CD14-positive monocyte (primary cell): ENCODE measurements around the gene TPTE. TPM values are rescaled to one million over a fixed set of nuclear protein-coding genes. Genes with fewer than 3 reads are reported as not detected.
"Not testable (repeated sequence)": the region's sequence is repeated elsewhere in the genome, so short reads cannot be mapped to it uniquely, and the experiment has no call there.

ENCODE experiments used
- DNase-seq, 3 donors: peaks; one replicate each; pipeline ENCODE4 v3.0.0-alpha.2; 2011 to 2022
- H2AFZ ChIP-seq: 2 replicates; pipeline ENCODE4 v1.6.0; 2012; ENCODE audit warnings: mild to moderate bottlenecking, low read depth, low read length, inconsistent platforms; ENCODE audit not compliant: insufficient read depth, poor library complexity, severe bottlenecking
- H3K27ac ChIP-seq, 2 donors: 1 replicate in 1 of 2; 2 replicates in 1 of 2; pipeline ENCODE4 v1.5.1; 2012 to 2013; ENCODE audit warnings: low read length in 2 of 2, control low read depth in 1 of 2, inconsistent platforms in 1 of 2, low read depth in 1 of 2, mild to moderate bottlenecking in 1 of 2
- H3K27me3 ChIP-seq, 2 donors: one replicate each; pipeline versions ENCODE4 v1.6.0 to v1.6.1; 2011 to 2013; ENCODE audit warnings: low read length in 2 of 2; ENCODE audit not compliant: control insufficient read depth in 2 of 2, insufficient read depth in 2 of 2
- H3K36me3 ChIP-seq, 2 donors: replicated peaks in 1 of 2; 1 replicate in 1 of 2; 2 replicates in 1 of 2; pipeline versions ENCODE4 v1.5.1 to v1.6.1; 2012 to 2013; ENCODE audit warnings: low read length in 2 of 2, control low read depth in 1 of 2, inconsistent platforms in 1 of 2, mild to moderate bottlenecking in 1 of 2; ENCODE audit not compliant: insufficient read depth in 2 of 2, control insufficient read depth in 1 of 2
- H3K4me1 ChIP-seq, 2 donors: 1 replicate in 1 of 2; 2 replicates in 1 of 2; pipeline versions ENCODE4 v1.5.1 to v1.6.1; 2012 to 2013; ENCODE audit warnings: low read length in 2 of 2, control low read depth in 1 of 2, inconsistent platforms in 1 of 2, mild to moderate bottlenecking in 1 of 2, moderate library complexity in 1 of 2; ENCODE audit not compliant: insufficient read depth in 2 of 2, control insufficient read depth in 1 of 2
- H3K4me2 ChIP-seq: replicated peaks from 2 replicates; pipeline ENCODE3; 2012; ENCODE audit warnings: low read length, moderate library complexity, mild to moderate bottlenecking; ENCODE audit not compliant: poor library complexity, severe bottlenecking; ENCODE audit errors: extremely low read depth
- H3K4me3 ChIP-seq, 3 experiments: fragments of 200-600 bp in 1 of 3; sonication (generic) in 1 of 3; replicated peaks in 1 of 3; 1 replicate in 2 of 3; 2 replicates in 1 of 3; pipeline ENCODE4 v1.5.1; 2011 to 2013; ENCODE audit warnings: low read length in 3 of 3, mild to moderate bottlenecking in 3 of 3, control low read depth in 2 of 3, low read depth in 2 of 3, inconsistent platforms in 1 of 3, moderate library complexity in 1 of 3
- H3K79me2 ChIP-seq: 2 replicates; pipeline ENCODE4 v1.6.0; 2012; ENCODE audit warnings: mild to moderate bottlenecking, control low read depth, inconsistent platforms, low read length, moderate library complexity; ENCODE audit not compliant: insufficient read depth
- H3K9ac ChIP-seq: 2 replicates; pipeline ENCODE4 v1.6.0; 2017; ENCODE audit warnings: low read length, mild to moderate bottlenecking; ENCODE audit not compliant: insufficient read depth, poor library complexity, severe bottlenecking
- H3K9me3 ChIP-seq, 2 donors: replicated peaks in 1 of 2; 1 replicate in 1 of 2; 2 replicates in 1 of 2; pipeline versions ENCODE4 v1.5.1 to v1.6.1; 2012 to 2013; ENCODE audit warnings: low read length in 2 of 2, control low read depth in 1 of 2; ENCODE audit not compliant: control insufficient read depth in 1 of 2, insufficient read depth in 1 of 2
- H4K20me1 ChIP-seq: 2 replicates; pipeline ENCODE4 v1.6.0; 2012; ENCODE audit warnings: mild to moderate bottlenecking, low read length, control low read depth, moderate library complexity; ENCODE audit not compliant: insufficient read depth
- H3K27ac Mint-ChIP-seq, 7 donors: one replicate each; pipeline ENCODE4 v1.8.0; 2020; ENCODE audit warnings: mild to moderate bottlenecking in 7 of 7, mixed read lengths in 7 of 7, moderate library complexity in 6 of 7, inconsistent platforms in 2 of 7
- H3K27me3 Mint-ChIP-seq, 3 donors: one replicate each; pipeline ENCODE4 v1.8.0; 2021 to 2022; ENCODE audit warnings: low read depth in 3 of 3, mild to moderate bottlenecking in 3 of 3, mixed read lengths in 3 of 3, moderate library complexity in 3 of 3, inconsistent platforms in 1 of 3
- H3K36me3 Mint-ChIP-seq, 2 donors: one replicate each; pipeline ENCODE4 v1.8.0; 2020; ENCODE audit warnings: mixed read lengths in 2 of 2, inconsistent platforms in 1 of 2, mild to moderate bottlenecking in 1 of 2
- H3K4me1 Mint-ChIP-seq: one replicate; pipeline ENCODE4 v1.8.0; 2020; ENCODE audit warnings: mild to moderate bottlenecking, mixed read lengths
- H3K4me3 Mint-ChIP-seq, 2 donors: one replicate each; pipeline ENCODE4 v1.8.0; 2020; ENCODE audit warnings: mild to moderate bottlenecking in 2 of 2, mixed read lengths in 2 of 2, moderate library complexity in 1 of 2
- H3K9me3 Mint-ChIP-seq, 7 donors: one replicate each; pipeline ENCODE4 v1.8.0; 2020 to 2022; ENCODE audit warnings: mixed read lengths in 7 of 7, mild to moderate bottlenecking in 6 of 7, moderate library complexity in 6 of 7, inconsistent platforms in 2 of 7
- CTCF ChIP-seq: fragments of 200-600 bp; IDR thresholded peaks from one replicate; pipeline ENCODE4 v1.8.0; 2022; ENCODE audit warnings: antibody characterized with exemption, mild to moderate bottlenecking
- WGBS: methylation state at CpG from one replicate; pipeline ENCODE4 v1.1.5; 2013; ENCODE audit warnings: missing lambda C conversion rate; ENCODE audit not compliant: insufficient coverage; 5-methylcytosine and 5-hydroxymethylcytosine counted together
- intact Hi-C, 2 donors: fragments of 100-400 bp; cut with micrococcal nuclease; formaldehyde crosslinking; loops; one replicate each; pipeline versions ENCODE4 v1.15.0 to v1.15.1; 2023
- polyA plus RNA-seq, 3 donors: library from polyadenylated mRNA; depleted of rRNA in 1 of 3; unstranded in 2 of 3; stranded (reverse) in 1 of 3; fragments of 300-500 nt in 2 of 3; fragments of >200 nt in 1 of 3; fragmentation: Illumina TruSeq in 2 of 3; gene quantifications; 1 replicate in 2 of 3; 2 replicates in 1 of 3; pipeline ENCODE4 v1.2.3, GENCODE V29; 2012 to 2021

The TPTE gene
- polyA plus RNA-seq, 3 donors = not detected

- DNase-seq, H3K4me1 ChIP-seq, H3K27ac Mint-ChIP-seq, H3K27me3 Mint-ChIP-seq, H3K36me3 Mint-ChIP-seq, H3K36me3 ChIP-seq, H3K4me3 Mint-ChIP-seq, intact Hi-C loops, H3K4me1 Mint-ChIP-seq, H3K79me2 ChIP-seq, H3K27me3 ChIP-seq, H4K20me1 ChIP-seq, H3K9ac ChIP-seq, H3K27ac ChIP-seq, H2AFZ ChIP-seq, H3K4me2 ChIP-seq, H3K4me3 ChIP-seq: not testable (repeated sequence)
- H3K9me3 ChIP-seq = peaks cover 36 to 61% of the 10 kb centered on the region in 2 donors
- H3K9me3 Mint-ChIP-seq = peaks cover 2 to 10% (median 4%) of the 10 kb centered on the region in 7 donors
- 82% methylated on average over 2 of the region's 6 CpGs for WGBS
These were observed 92.9 kb downstream of the TPTE start for GRCh38 chr21:10614285-10614684.

- H4K20me1 ChIP-seq, H3K36me3 ChIP-seq, H3K4me3 Mint-ChIP-seq, H3K27me3 Mint-ChIP-seq, H3K27me3 ChIP-seq, H3K27ac Mint-ChIP-seq, H3K4me1 Mint-ChIP-seq, H3K79me2 ChIP-seq, intact Hi-C loops, H3K4me1 ChIP-seq, H3K36me3 Mint-ChIP-seq, H3K9ac ChIP-seq, DNase-seq, H3K27ac ChIP-seq, H2AFZ ChIP-seq, H3K4me3 ChIP-seq, H3K4me2 ChIP-seq: not testable (repeated sequence)
- peaks cover 4 to 14% (median 6%) of the 10 kb centered on the region in 7 donors for H3K9me3 Mint-ChIP-seq
- 84% methylated on average over 3 of the region's 3 CpGs for WGBS
- peaks cover 36 to 56% of the 10 kb centered on the region in 2 donors for H3K9me3 ChIP-seq
These were observed 94.7 kb downstream of the TPTE start for GRCh38 chr21:10616061-10616460.

GRCh38 chr21:10616535-10616934, 95.2 kb downstream of the TPTE start:
- Histone ChIP-seq H3K4me3 (no peak overlapping the region), H3K79me2 (no peaks in the 10 kb centered on the region), H3K9me3 (peaks cover 36 to 59% of the 10 kb centered on the region in 2 donors), H3K4me2 (no peak overlapping the region), H3K9ac (no peak overlapping the region), H3K27me3 (no peaks in the 10 kb centered on the region), H2AFZ (no peak overlapping the region), H3K27ac (no peak overlapping the region), H3K4me1 (no peaks in the 10 kb centered on the region), H4K20me1 (no peaks in the 10 kb centered on the region), H3K36me3 (no peaks in the 10 kb centered on the region)
- intact Hi-C loops = no loop called here
- no peak for DNase-seq
- Mint-ChIP-seq H3K36me3 (no peaks in the 10 kb centered on the region), H3K9me3 (peaks cover 4 to 14% (median 6%) of the 10 kb centered on the region in 7 donors), H3K4me1 (no peaks in the 10 kb centered on the region), H3K4me3 (no peak overlapping the region), H3K27me3 (peaks cover 0 to 2% (median 0%) of the 10 kb centered on the region in 3 donors), H3K27ac (no peak overlapping the region)
- TF ChIP-seq CTCF = no peak
- 73% methylated on average over 6 of the region's 30 CpGs for WGBS

GRCh38 chr21:10617133-10617752, 95.9 kb downstream of the TPTE start:
- H3K4me3 Mint-ChIP-seq, H3K36me3 ChIP-seq, H3K27ac ChIP-seq, H3K79me2 ChIP-seq, H4K20me1 ChIP-seq, H3K36me3 Mint-ChIP-seq, intact Hi-C loops, H3K27me3 ChIP-seq, H3K9ac ChIP-seq, H3K4me1 Mint-ChIP-seq, H3K27ac Mint-ChIP-seq, H3K4me3 ChIP-seq, H3K27me3 Mint-ChIP-seq, DNase-seq, H3K4me2 ChIP-seq, H3K4me1 ChIP-seq, H2AFZ ChIP-seq: not testable (repeated sequence)
- H3K9me3 ChIP-seq = peaks cover 35 to 59% of the 10 kb centered on the region in 2 donors
- peaks cover 4 to 14% (median 6%) of the 10 kb centered on the region in 7 donors for H3K9me3 Mint-ChIP-seq
- 71% methylated on average over 3 of the region's 3 CpGs for WGBS
